B cell (primary cell): ENCODE data around the gene POLG2.

ENCODE experiments used
- CTCF ChIP-seq: fragments of 200-600 bp; IDR thresholded peaks from one replicate; pipeline ENCODE4 v1.8.0; 2022; ENCODE audit warnings: antibody characterized with exemption, mild to moderate bottlenecking
- EZH2 ChIP-seq: IDR thresholded peaks from 2 replicates; pipeline ENCODE4 v1.6.1; 2012; ENCODE audit warnings: borderline replicate concordance, low read depth, mild to moderate bottlenecking, moderate library complexity, low read length; ENCODE audit not compliant: insufficient read depth, poor library complexity, severe bottlenecking

GRCh38 chr17:64540118-64540776 lies 43.4 kb upstream of the POLG2 start:
- TF ChIP-seq CTCF (no peak), EZH2 (no peak)
